OCI-LY1 (cell line): ENCODE results near the gene DEDD.
A peak's percentile ranks its signal among the peaks of the same experiment; 100 is the strongest.

Experiments used
- H2AFZ ChIP-seq: fragments of 200-600 bp; sonication (generic), shearing (Covaris generic); 2 replicates; pipeline ENCODE4 v1.6.0; 2014; ENCODE audit warnings: antibody characterized with exemption, mild to moderate bottlenecking, low read length
- H3F3A ChIP-seq: fragments of 200-600 bp; sonication (generic), shearing (Covaris generic); 2 replicates; pipeline ENCODE4 v1.6.0; 2014; ENCODE audit warnings: mild to moderate bottlenecking, antibody characterized with exemption, low read length, moderate library complexity; ENCODE audit not compliant: insufficient read depth
- H3K27ac ChIP-seq: fragments of 200-600 bp; sonication (generic); 2 replicates; pipeline ENCODE4 v1.5.1; 2014; ENCODE audit warnings: low read length, mixed run types, mild to moderate bottlenecking, low read depth; ENCODE audit not compliant: poor library complexity, severe bottlenecking
- H3K27me3 ChIP-seq: fragments of 200-600 bp; sonication (generic); 2 replicates; pipeline ENCODE4 v1.6.0; 2014; ENCODE audit warnings: antibody characterized with exemption, mild to moderate bottlenecking, low read length, moderate library complexity; ENCODE audit not compliant: insufficient read depth
- H3K36me3 ChIP-seq: fragments of 200-600 bp; sonication (generic); 2 replicates; pipeline ENCODE4 v1.6.1; 2014; ENCODE audit warnings: mild to moderate bottlenecking, antibody characterized with exemption, low read length, moderate library complexity, mixed read lengths; ENCODE audit not compliant: insufficient read depth
- H3K4me1 ChIP-seq: fragments of 200-600 bp; sonication (generic); 2 replicates; pipeline ENCODE4 v1.5.1; 2014; ENCODE audit warnings: mild to moderate bottlenecking, low read length, moderate library complexity; ENCODE audit not compliant: insufficient read depth, severe bottlenecking
- H3K4me2 ChIP-seq: fragments of 200-600 bp; sonication (generic), shearing (Covaris generic); 2 replicates; pipeline ENCODE4 v1.6.1; 2014; ENCODE audit warnings: low read length
- H3K4me3 ChIP-seq: fragments of 200-600 bp; sonication (generic); 2 replicates; pipeline ENCODE4 v1.5.1; 2014; ENCODE audit warnings: low read length, low read depth, mild to moderate bottlenecking, mixed read lengths; ENCODE audit not compliant: poor library complexity, severe bottlenecking
- H3K79me2 ChIP-seq: fragments of 200-600 bp; shearing (Covaris generic); 2 replicates; pipeline ENCODE4 v1.6.1; 2016; ENCODE audit warnings: mixed run types, low read length, mixed read lengths; ENCODE audit not compliant: insufficient read depth
- H3K9ac ChIP-seq: fragments of 200-600 bp; sonication (generic), shearing (Covaris generic); 2 replicates; pipeline ENCODE4 v1.6.1; 2014; ENCODE audit warnings: mild to moderate bottlenecking, low read length, mixed read lengths
- H3K9me2 ChIP-seq: fragments of 200-600 bp; sonication (generic), shearing (Covaris generic); 2 replicates; pipeline ENCODE4 v1.6.1; 2014; ENCODE audit warnings: low read depth, mild to moderate bottlenecking, low read length, mixed read lengths
- H3K9me3 ChIP-seq: fragments of 200-600 bp; shearing (Covaris generic); 2 replicates; pipeline ENCODE4 v1.6.1; 2014; ENCODE audit warnings: low read length, mixed read lengths
- H4K20me1 ChIP-seq: fragments of 200-600 bp; sonication (generic), shearing (Covaris generic); 2 replicates; pipeline ENCODE4 v1.6.0; 2016; ENCODE audit warnings: mild to moderate bottlenecking, low read length; ENCODE audit not compliant: insufficient read depth
- CTCF ChIP-seq: fragments of 200-600 bp; sonication (generic), shearing (Covaris generic); IDR thresholded peaks from 2 replicates; pipeline ENCODE4 v1.5.1; 2017; ENCODE audit warnings: mild to moderate bottlenecking, antibody characterized with exemption, low read length, moderate library complexity, mixed read lengths
- EZH2 ChIP-seq: fragments of 200-600 bp; sonication (generic), shearing (Covaris generic); IDR thresholded peaks from 2 replicates; pipeline ENCODE4 v1.8.0; 2017; ENCODE audit warnings: borderline replicate concordance, mixed run types, mild to moderate bottlenecking, antibody characterized with exemption, low read length, moderate library complexity, mixed read lengths

DEDD gene

GRCh38 chr1:161171696-161172095, 39.2 kb upstream of the DEDD start:
- no peak for TF ChIP-seq EZH2
- TF ChIP-seq CTCF = no peak
- Histone ChIP-seq H3K9me3 (no peaks in the 10 kb centered on the region), H3K4me2 (no peak overlapping the region), H4K20me1 (no peaks in the 10 kb centered on the region), H3K9ac (no peak overlapping the region), H3F3A (no peaks in the 10 kb centered on the region), H2AFZ (no peak overlapping the region), H3K4me1 (peaks cover 25% of the 10 kb centered on the region), H3K79me2 (no peaks in the 10 kb centered on the region), H3K4me3 (no peak overlapping the region), H3K27ac (no peak overlapping the region), H3K27me3 (no peaks in the 10 kb centered on the region), H3K9me2 (no peaks in the 10 kb centered on the region), H3K36me3 (peaks cover 64% of the 10 kb centered on the region)

DNA sequence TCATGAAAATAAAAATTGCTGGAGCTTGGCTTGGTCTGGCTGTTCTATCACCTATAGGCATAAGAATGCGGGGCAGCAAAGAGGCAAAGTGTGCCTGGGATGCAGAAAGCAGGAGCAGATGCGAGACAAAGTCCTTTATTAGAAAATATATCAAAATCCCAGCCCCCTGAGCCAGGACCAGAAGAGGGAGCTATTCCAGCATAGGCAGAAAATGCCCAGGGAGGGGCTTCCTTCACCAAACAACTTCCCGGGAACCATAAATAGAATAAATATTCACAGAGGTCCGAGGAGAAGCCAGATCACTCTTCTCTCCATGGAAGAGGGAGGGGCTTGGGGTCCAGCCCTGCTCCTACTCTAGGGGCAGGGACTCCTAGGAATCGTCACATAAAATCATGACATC, 38.7 kb upstream of the DEDD start:
- no peak overlapping the region for H2AFZ ChIP-seq
- H3K4me2 ChIP-seq = no peak overlapping the region
- H3F3A ChIP-seq = no peaks in the 10 kb centered on the region
- no peaks in the 10 kb centered on the region for H4K20me1 ChIP-seq
- no peaks in the 10 kb centered on the region for H3K9me3 ChIP-seq
- no peaks in the 10 kb centered on the region for H3K79me2 ChIP-seq
- no peak overlapping the region for H3K9ac ChIP-seq
- H3K9me2 ChIP-seq = no peaks in the 10 kb centered on the region
- no peak overlapping the region for H3K4me3 ChIP-seq
- no peak overlapping the region for H3K27ac ChIP-seq
- peaks cover 64% of the 10 kb centered on the region for H3K36me3 ChIP-seq
- H3K4me1 ChIP-seq = peaks cover 21% of the 10 kb centered on the region
- TF ChIP-seq CTCF = peak; percentile 28; the same call in 1 of the 2 replicates
- no peak for TF ChIP-seq EZH2
- no peaks in the 10 kb centered on the region for H3K27me3 ChIP-seq

GRCh38 chr1:161168906-161169305, 36.4 kb upstream of the DEDD start:
- H3K36me3 ChIP-seq = peaks cover 61% of the 10 kb centered on the region
- H3K9me2 ChIP-seq = no peaks in the 10 kb centered on the region
- no peaks in the 10 kb centered on the region for H3K9me3 ChIP-seq
- no peak overlapping the region for H3K9ac ChIP-seq
- no peaks in the 10 kb centered on the region for H3K27me3 ChIP-seq
- no peak overlapping the region for H3K27ac ChIP-seq
- H3K4me2 ChIP-seq = no peak overlapping the region
- peaks cover 21% of the 10 kb centered on the region for H3K4me1 ChIP-seq
- TF ChIP-seq EZH2 (no peak), CTCF (no peak)
- no peaks in the 10 kb centered on the region for H3K79me2 ChIP-seq
- H3F3A ChIP-seq = peaks cover 5% of the 10 kb centered on the region
- H2AFZ ChIP-seq = no peak overlapping the region
- H4K20me1 ChIP-seq = no peaks in the 10 kb centered on the region
- H3K4me3 ChIP-seq = no peak overlapping the region
